H1 (cell line): ENCODE results near the gene ABHD16A. TPM values are rescaled to one million over a fixed set of nuclear protein-coding genes. Genes with fewer than 3 reads are reported as not detected.

ENCODE experiments used
- BCL11A ChIP-seq, 2 experiments: IDR thresholded peaks; one replicate each; pipeline ENCODE4 v1.6.1; 2011; ENCODE audit warnings: low read depth in 2 of 2, low read length in 2 of 2, mild to moderate bottlenecking in 2 of 2
- JUND ChIP-seq: IDR thresholded peaks from 2 replicates; pipeline ENCODE4 v1.6.1; 2011; ENCODE audit warnings: mild to moderate bottlenecking, improper control_type of control experiment, low read length
- NANOG ChIP-seq: IDR thresholded peaks from 2 replicates; pipeline ENCODE4 v1.6.1; 2011; ENCODE audit warnings: low read length, low read depth, mild to moderate bottlenecking, inconsistent platforms; ENCODE audit not compliant: insufficient read depth, poor library complexity, severe bottlenecking
- TBP ChIP-seq: IDR thresholded peaks from 2 replicates; pipeline ENCODE4 v1.6.1; 2011; ENCODE audit warnings: low read depth, low read length, improper control_type of control experiment
- YY1 ChIP-seq: IDR thresholded peaks from 2 replicates; pipeline ENCODE4 v1.6.1; 2011; ENCODE audit warnings: low read depth, mild to moderate bottlenecking, low read length
- polyA plus RNA-seq, 7 experiments: library from polyadenylated mRNA; depleted of rRNA in 3 of 7; stranded (reverse) in 5 of 7; unstranded in 2 of 7; fragments of >200 nt in 5 of 7; fragments of 200-250 nt in 2 of 7; gene quantifications; 1 replicate in 5 of 7; 2 replicates in 1 of 7; 4 replicates in 1 of 7; pipeline versions ENCODE4 v1.2.1 to v1.2.3, GENCODE V29; 2011 to 2013; ENCODE audit warnings: missing spikeins in 2 of 7, mixed read lengths in 2 of 7
- total RNA-seq: library from RNA; stranded (reverse); fragmentation: NEBNext Ultra II Directional; extraction: Animal tissue kit (Norgen Biotek cat#: 25700); gene quantifications from 2 replicates; pipeline ENCODE4 v1.2.1, GENCODE V29; 2021

The ABHD16A gene
- total and polyA plus RNA-seq, 2 of the 8 experiments (the other 6 are each of a cell fraction or from before 2014, with no cell fraction given) = 32.9 to 40.2 TPM

- TF ChIP-seq TBP (peak; percentile 12; the same call in 1 of the 2 replicates), NANOG (no peak), JUND (peak; percentile 83; the same call in 1 of the 2 replicates), YY1 (peak; percentile 53; the same call in 1 of the 2 replicates), BCL11A (IDR thresholded peaks at IDR 0.05; ENCODE audit: low read depth in 2 of 2, low read length in 2 of 2) (no peak)
Observed at GRCh38 chr6:31702819-31703716, at the start of gene ABHD16A (continued).
